ENCODE measurements around the gene SCMH1. TPM values are rescaled to one million over a fixed set of nuclear protein-coding genes. Genes with fewer than 3 reads are reported as not detected.

SCMH1 gene
- polyA plus RNA-seq, 2 of the 4 experiments (the other 2 are of a cell fraction) = 11.6 to 26.7 TPM

DNA sequence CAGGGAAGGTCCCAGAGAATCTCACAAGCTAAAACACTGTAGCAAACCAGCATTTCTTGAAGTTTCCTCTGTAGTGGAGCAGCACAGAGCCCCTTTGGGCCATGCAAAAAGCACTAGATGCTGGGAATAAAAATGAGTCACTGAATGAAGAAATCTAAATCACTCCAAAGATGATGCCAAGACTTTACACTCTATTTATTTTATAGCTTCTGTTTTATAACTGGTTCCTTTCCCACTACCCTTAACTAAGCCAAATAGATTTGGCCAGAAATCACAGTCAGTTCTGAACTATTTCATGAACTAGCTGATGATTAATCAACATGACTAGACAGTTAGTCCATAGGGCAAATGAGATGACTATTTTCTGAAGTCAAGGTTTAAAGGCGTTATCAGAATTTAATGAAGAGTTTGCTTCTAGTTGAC is 89.5 kb downstream of the SCMH1 start:
- ATAC-seq = peak; percentile 78 to 83
- peaks cover 10% of the 10 kb centered on the region; the same call in 2 of the 3 replicates for H3K9me3 ChIP-seq
- H3K27ac ChIP-seq = peak overlapping the region; percentile 95 to 96
- ChIA-PET CTCF (interaction anchor here (0.9 to 1.4 kb wide), 3 partner anchors 20 to 104 kb away, joined by 3 to 4 read pairs (median 3); no protein-coding TSS in a partner anchor), POLR2A (interaction anchor here (0.7 to 1.5 kb wide), 3 partner anchors 88 to 125 kb away, joined by 3 to 7 read pairs (median 7); partner anchors contain the start of gene SCMH1)
- peak; percentile 38 to 85 for DNase-seq (ENCODE audit: low read depth in 1 of 2, low spot score in 1 of 2)
- no peak for FAIRE-seq
- 0% methylated on average over 1 of the region's 1 CpG for WGBS (ENCODE audit: missing lambda C conversion rate)
- H3K4me1 ChIP-seq = peaks cover 74% of the 10 kb centered on the region
- H3K4me2 ChIP-seq = peak overlapping the region; percentile 73
- H3K4me3 ChIP-seq = no peak overlapping the region
- TF ChIP-seq CEBPB (IDR thresholded peaks at IDR 0.05) (peak; percentile 61 to 82; a peak in 3 of 4 replicates), ZFP36 (IDR thresholded peaks at IDR 0.05; ENCODE audit: borderline replicate concordance, partially characterized antibody) (no peak), MAZ (IDR thresholded peaks at IDR 0.05; ENCODE audit: borderline replicate concordance, low read depth, low read length) (no peak), CBX2 (IDR thresholded peaks at IDR 0.05; ENCODE audit: borderline replicate concordance, low read depth) (no peak), FOXS1 (CRISPR knock-in tag; IDR thresholded peaks at IDR 0.05) (no peak), POLR2AphosphoS2 (conservative IDR thresholded peaks at IDR 0.05; ENCODE audit: low read length) (no peak), RARB (CRISPR knock-in tag; IDR thresholded peaks at IDR 0.05) (no peak), RNF2 (IDR thresholded peaks at IDR 0.05; ENCODE audit: borderline replicate concordance, low read depth) (no peak), CHD4 (IDR thresholded peaks at IDR 0.05; ENCODE audit: borderline replicate concordance) (no peak), SMC3 (IDR thresholded peaks at IDR 0.05) (peak; percentile 36; the same call in 1 of the 3 replicates), HEYL (CRISPR knock-in tag; IDR thresholded peaks at IDR 0.05) (no peak), NPAS2 (CRISPR knock-in tag; IDR thresholded peaks at IDR 0.05; ENCODE audit: borderline replicate concordance) (no peak), JUNB (IDR thresholded peaks at IDR 0.05) (peak; percentile 95), MYC (IDR thresholded peaks at IDR 0.05; ENCODE audit: borderline replicate concordance, low read length) (no peak), JUN (IDR thresholded peaks at IDR 0.05) (peak; percentile 60 to 81), CBX8 (IDR thresholded peaks at IDR 0.05) (no peak), EHMT2 (IDR thresholded peaks at IDR 0.05; ENCODE audit: low read depth) (no peak), FOSB (CRISPR knock-in tag; IDR thresholded peaks at IDR 0.05) (no peak), NFE2L2 (conservative IDR thresholded peaks at IDR 0.05; ENCODE audit: low read length) (peak; percentile 73), MAFK (IDR thresholded peaks at IDR 0.05; ENCODE audit: partially characterized antibody) (peak; percentile 88), KDM5A (IDR thresholded peaks at IDR 0.05) (no peak), KDM1A (IDR thresholded peaks at IDR 0.05; ENCODE audit: low read depth) (no peak), ZNF302 (CRISPR knock-in tag; IDR thresholded peaks at IDR 0.05) (no peak)
- TF ChIP-seq, protein P1, sequence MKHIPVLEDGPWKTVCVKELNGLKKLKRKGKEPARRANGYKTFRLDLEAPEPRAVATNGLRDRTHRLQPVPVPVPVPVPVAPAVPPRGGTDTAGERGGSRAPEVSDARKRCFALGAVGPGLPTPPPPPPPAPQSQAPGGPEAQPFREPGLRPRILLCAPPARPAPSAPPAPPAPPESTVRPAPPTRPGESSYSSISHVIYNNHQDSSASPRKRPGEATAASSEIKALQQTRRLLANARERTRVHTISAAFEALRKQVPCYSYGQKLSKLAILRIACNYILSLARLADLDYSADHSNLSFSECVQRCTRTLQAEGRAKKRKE (CRISPR knock-in tag; IDR thresholded peaks at IDR 0.05; ENCODE audit: low read depth) = no peak
- TF ChIP-seq, protein P2, sequence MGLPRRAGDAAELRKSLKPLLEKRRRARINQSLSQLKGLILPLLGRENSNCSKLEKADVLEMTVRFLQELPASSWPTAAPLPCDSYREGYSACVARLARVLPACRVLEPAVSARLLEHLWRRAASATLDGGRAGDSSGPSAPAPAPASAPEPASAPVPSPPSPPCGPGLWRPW (IDR thresholded peaks at IDR 0.05) = no peak
- TF ChIP-seq, protein P3, sequence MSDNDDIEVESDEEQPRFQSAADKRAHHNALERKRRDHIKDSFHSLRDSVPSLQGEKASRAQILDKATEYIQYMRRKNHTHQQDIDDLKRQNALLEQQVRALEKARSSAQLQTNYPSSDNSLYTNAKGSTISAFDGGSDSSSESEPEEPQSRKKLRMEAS (IDR thresholded peaks at IDR 0.05) = 0 out of 2 replicates have a peak, but pooled peaks have one; percentile 28
- TF ChIP-seq, protein P4, sequence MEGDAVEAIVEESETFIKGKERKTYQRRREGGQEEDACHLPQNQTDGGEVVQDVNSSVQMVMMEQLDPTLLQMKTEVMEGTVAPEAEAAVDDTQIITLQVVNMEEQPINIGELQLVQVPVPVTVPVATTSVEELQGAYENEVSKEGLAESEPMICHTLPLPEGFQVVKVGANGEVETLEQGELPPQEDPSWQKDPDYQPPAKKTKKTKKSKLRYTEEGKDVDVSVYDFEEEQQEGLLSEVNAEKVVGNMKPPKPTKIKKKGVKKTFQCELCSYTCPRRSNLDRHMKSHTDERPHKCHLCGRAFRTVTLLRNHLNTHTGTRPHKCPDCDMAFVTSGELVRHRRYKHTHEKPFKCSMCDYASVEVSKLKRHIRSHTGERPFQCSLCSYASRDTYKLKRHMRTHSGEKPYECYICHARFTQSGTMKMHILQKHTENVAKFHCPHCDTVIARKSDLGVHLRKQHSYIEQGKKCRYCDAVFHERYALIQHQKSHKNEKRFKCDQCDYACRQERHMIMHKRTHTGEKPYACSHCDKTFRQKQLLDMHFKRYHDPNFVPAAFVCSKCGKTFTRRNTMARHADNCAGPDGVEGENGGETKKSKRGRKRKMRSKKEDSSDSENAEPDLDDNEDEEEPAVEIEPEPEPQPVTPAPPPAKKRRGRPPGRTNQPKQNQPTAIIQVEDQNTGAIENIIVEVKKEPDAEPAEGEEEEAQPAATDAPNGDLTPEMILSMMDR (IDR thresholded peaks at IDR 0.05) = no peak
- TF ChIP-seq, protein P5, sequence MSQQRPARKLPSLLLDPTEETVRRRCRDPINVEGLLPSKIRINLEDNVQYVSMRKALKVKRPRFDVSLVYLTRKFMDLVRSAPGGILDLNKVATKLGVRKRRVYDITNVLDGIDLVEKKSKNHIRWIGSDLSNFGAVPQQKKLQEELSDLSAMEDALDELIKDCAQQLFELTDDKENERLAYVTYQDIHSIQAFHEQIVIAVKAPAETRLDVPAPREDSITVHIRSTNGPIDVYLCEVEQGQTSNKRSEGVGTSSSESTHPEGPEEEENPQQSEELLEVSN (IDR thresholded peaks at IDR 0.05; ENCODE audit: borderline replicate concordance, low read depth) = no peak
- TF ChIP-seq, protein P6, sequence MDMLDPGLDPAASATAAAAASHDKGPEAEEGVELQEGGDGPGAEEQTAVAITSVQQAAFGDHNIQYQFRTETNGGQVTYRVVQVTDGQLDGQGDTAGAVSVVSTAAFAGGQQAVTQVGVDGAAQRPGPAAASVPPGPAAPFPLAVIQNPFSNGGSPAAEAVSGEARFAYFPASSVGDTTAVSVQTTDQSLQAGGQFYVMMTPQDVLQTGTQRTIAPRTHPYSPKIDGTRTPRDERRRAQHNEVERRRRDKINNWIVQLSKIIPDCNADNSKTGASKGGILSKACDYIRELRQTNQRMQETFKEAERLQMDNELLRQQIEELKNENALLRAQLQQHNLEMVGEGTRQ (IDR thresholded peaks at IDR 0.05) = no peak
- TF ChIP-seq, protein P7, sequence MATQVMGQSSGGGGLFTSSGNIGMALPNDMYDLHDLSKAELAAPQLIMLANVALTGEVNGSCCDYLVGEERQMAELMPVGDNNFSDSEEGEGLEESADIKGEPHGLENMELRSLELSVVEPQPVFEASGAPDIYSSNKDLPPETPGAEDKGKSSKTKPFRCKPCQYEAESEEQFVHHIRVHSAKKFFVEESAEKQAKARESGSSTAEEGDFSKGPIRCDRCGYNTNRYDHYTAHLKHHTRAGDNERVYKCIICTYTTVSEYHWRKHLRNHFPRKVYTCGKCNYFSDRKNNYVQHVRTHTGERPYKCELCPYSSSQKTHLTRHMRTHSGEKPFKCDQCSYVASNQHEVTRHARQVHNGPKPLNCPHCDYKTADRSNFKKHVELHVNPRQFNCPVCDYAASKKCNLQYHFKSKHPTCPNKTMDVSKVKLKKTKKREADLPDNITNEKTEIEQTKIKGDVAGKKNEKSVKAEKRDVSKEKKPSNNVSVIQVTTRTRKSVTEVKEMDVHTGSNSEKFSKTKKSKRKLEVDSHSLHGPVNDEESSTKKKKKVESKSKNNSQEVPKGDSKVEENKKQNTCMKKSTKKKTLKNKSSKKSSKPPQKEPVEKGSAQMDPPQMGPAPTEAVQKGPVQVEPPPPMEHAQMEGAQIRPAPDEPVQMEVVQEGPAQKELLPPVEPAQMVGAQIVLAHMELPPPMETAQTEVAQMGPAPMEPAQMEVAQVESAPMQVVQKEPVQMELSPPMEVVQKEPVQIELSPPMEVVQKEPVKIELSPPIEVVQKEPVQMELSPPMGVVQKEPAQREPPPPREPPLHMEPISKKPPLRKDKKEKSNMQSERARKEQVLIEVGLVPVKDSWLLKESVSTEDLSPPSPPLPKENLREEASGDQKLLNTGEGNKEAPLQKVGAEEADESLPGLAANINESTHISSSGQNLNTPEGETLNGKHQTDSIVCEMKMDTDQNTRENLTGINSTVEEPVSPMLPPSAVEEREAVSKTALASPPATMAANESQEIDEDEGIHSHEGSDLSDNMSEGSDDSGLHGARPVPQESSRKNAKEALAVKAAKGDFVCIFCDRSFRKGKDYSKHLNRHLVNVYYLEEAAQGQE (IDR thresholded peaks at IDR 0.05) = no peak
- TF ChIP-seq, protein P8, sequence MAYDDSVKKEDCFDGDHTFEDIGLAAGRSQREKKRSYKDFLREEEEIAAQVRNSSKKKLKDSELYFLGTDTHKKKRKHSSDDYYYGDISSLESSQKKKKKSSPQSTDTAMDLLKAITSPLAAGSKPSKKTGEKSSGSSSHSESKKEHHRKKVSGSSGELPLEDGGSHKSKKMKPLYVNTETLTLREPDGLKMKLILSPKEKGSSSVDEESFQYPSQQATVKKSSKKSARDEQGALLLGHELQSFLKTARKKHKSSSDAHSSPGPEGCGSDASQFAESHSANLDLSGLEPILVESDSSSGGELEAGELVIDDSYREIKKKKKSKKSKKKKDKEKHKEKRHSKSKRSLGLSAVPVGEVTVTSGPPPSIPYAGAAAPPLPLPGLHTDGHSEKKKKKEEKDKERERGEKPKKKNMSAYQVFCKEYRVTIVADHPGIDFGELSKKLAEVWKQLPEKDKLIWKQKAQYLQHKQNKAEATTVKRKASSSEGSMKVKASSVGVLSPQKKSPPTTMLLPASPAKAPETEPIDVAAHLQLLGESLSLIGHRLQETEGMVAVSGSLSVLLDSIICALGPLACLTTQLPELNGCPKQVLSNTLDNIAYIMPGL (CRISPR knock-in tag; IDR thresholded peaks at IDR 0.05; ENCODE audit: borderline replicate concordance) = no peak
